ENCODE data around the gene EPB42.

DNA sequence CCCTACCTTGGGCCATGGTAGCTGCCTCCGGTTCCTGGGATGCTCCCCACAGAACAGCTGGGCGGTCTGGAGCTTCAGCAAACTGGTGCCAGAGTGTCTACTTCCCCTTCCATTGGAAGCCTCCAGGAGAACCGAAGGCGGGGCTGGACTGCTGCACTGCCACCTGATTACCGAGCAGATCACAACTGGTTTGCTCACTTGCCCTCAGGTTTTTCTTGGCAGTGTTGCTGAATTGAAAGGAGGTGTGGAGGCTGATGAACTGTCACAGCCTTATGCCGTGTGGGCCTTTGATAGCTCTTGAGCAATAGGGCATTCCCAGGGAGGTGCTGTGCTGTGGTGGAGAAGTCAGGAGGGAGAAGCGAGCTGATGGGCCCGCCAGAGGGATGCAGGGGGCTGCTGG is 46.0 kb upstream of the EPB42 start, which contains the start of gene TGM5:
- TF ChIP-seq TAF1 (IDR thresholded peaks at IDR 0.05; ENCODE audit: low read depth, low read length) (no peak), POLR2A (IDR thresholded peaks at IDR 0.05; ENCODE audit: low read depth, low read length) (no peak), POLR2AphosphoS5 (IDR thresholded peaks at IDR 0.05; ENCODE audit: low read depth, low read length) (no peak), POU2F2 (IDR thresholded peaks at IDR 0.05; ENCODE audit: low read depth, low read length) (no peak), PAX5 (IDR thresholded peaks at IDR 0.05; ENCODE audit: insufficient read depth, low read length, severe bottlenecking) (no peak)

All from GM12891 (cell line).